Astrocyte (in vitro differentiated cells and primary cell): ENCODE results near the gene PPIP5K1. TPM values are rescaled to one million over a fixed set of nuclear protein-coding genes. Genes with fewer than 3 reads are reported as not detected.

Experiments used
- DNase-seq: peaks from one replicate; pipeline ENCODE4 v3.0.0-alpha.2; 2010; ENCODE audit warnings: low read depth
- FAIRE-seq: peaks from 2 replicates; lab custom pipeline; 2011; peaks lifted over from hg19 to GRCh38; lab: Jason Lieb, UNC
- H2AFZ ChIP-seq: 2 replicates; pipeline ENCODE4 v1.6.0; 2012; ENCODE audit warnings: low read depth, low read length, inconsistent platforms
- H3K27ac ChIP-seq: 2 replicates; pipeline ENCODE4 v1.5.1; 2011; ENCODE audit warnings: low read depth, low read length, inconsistent platforms
- H3K27me3 ChIP-seq: 2 replicates; pipeline ENCODE4 v1.6.0; 2011; ENCODE audit warnings: low read length, inconsistent platforms; ENCODE audit not compliant: insufficient read depth
- H3K36me3 ChIP-seq: 2 replicates; pipeline ENCODE4 v1.5.1; 2011; ENCODE audit warnings: low read length, inconsistent platforms; ENCODE audit not compliant: insufficient read depth
- H3K4me1 ChIP-seq: 2 replicates; pipeline ENCODE4 v1.5.1; 2011; ENCODE audit warnings: low read length, inconsistent platforms; ENCODE audit not compliant: insufficient read depth
- H3K4me2 ChIP-seq: 2 replicates; pipeline ENCODE4 v1.6.0; 2012; ENCODE audit warnings: low read length, inconsistent platforms
- H3K4me3 ChIP-seq: 2 replicates; pipeline ENCODE4 v1.5.1; 2011; ENCODE audit warnings: low read depth, mild to moderate bottlenecking, low read length, inconsistent platforms; ENCODE audit not compliant: insufficient read depth
- H3K79me2 ChIP-seq: 2 replicates; pipeline ENCODE4 v1.6.0; 2012; ENCODE audit warnings: mild to moderate bottlenecking, low read length, inconsistent platforms; ENCODE audit not compliant: insufficient read depth
- H3K9ac ChIP-seq: 2 replicates; pipeline ENCODE4 v1.6.0; 2012; ENCODE audit warnings: mild to moderate bottlenecking, low read length, inconsistent platforms
- H3K9me3 ChIP-seq: 2 replicates; pipeline ENCODE4 v1.5.1; 2012; ENCODE audit warnings: low read depth, mild to moderate bottlenecking, low read length, inconsistent platforms; ENCODE audit not compliant: insufficient read depth
- H4K20me1 ChIP-seq: 2 replicates; pipeline ENCODE4 v1.6.0; 2012; ENCODE audit warnings: low read length, inconsistent platforms; ENCODE audit not compliant: insufficient read depth
- H3K27ac Mint-ChIP-seq: one replicate; pipeline ENCODE4 v1.8.0; 2021; ENCODE audit warnings: mild to moderate bottlenecking, mixed read lengths; ENCODE audit not compliant: unreplicated experiment
- H3K27me3 Mint-ChIP-seq: one replicate; pipeline ENCODE4 v1.8.0; 2021; ENCODE audit warnings: low read depth, mixed read lengths; ENCODE audit not compliant: unreplicated experiment
- H3K36me3 Mint-ChIP-seq: one replicate; pipeline ENCODE4 v1.8.0; 2021; ENCODE audit warnings: low read depth, mixed read lengths; ENCODE audit not compliant: unreplicated experiment
- H3K4me1 Mint-ChIP-seq: one replicate; pipeline ENCODE4 v1.8.0; 2021; ENCODE audit warnings: low read depth, mixed read lengths; ENCODE audit not compliant: unreplicated experiment
- H3K4me3 Mint-ChIP-seq: one replicate; pipeline ENCODE4 v1.8.0; 2021; ENCODE audit warnings: mild to moderate bottlenecking, moderate library complexity, mixed read lengths; ENCODE audit not compliant: unreplicated experiment
- H3K9me3 Mint-ChIP-seq: one replicate; pipeline ENCODE4 v1.8.0; 2021; ENCODE audit warnings: mild to moderate bottlenecking, mixed read lengths; ENCODE audit not compliant: unreplicated experiment
- EZH2 ChIP-seq: IDR thresholded peaks from 2 replicates; pipeline ENCODE4 v1.6.1; 2012; ENCODE audit warnings: mild to moderate bottlenecking, low read length, inconsistent platforms; ENCODE audit not compliant: insufficient read depth
- total RNA-seq: library from RNA; stranded (reverse); gene quantifications from 2 replicates; pipeline ENCODE4 v1.2.1, GENCODE V29; 2021
- TF ChIP-seq, protein P1 (sequence below): IDR thresholded peaks from 2 replicates; pipeline ENCODE4 v1.5.1; 2011; ENCODE audit warnings: low read depth, mild to moderate bottlenecking, inconsistent platforms, low read length, moderate library complexity; ENCODE audit not compliant: insufficient read depth

Gene PPIP5K1
- total RNA-seq, 1 donor from 2014 or later, result 21.4 TPM

DNA sequence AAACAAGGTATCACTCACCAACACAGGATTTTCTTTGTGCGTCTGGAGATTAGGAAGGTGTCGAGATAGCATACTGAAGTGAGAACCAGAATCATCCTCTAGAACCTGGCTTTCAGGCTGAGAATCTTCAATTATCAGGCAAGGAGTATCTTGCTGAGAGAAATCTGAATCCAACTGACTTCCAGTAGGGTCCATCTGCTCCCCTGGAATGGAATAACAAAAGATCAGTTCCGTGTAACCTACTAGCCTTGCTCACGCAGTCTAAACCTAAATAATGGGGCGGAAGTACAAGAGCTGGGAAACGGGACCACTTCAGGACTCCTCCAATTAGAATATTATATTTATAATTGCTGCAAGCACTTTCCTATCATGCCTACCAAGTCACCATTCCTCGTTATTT is 97.7 kb downstream of the PPIP5K1 start:
- TF ChIP-seq, protein P1, sequence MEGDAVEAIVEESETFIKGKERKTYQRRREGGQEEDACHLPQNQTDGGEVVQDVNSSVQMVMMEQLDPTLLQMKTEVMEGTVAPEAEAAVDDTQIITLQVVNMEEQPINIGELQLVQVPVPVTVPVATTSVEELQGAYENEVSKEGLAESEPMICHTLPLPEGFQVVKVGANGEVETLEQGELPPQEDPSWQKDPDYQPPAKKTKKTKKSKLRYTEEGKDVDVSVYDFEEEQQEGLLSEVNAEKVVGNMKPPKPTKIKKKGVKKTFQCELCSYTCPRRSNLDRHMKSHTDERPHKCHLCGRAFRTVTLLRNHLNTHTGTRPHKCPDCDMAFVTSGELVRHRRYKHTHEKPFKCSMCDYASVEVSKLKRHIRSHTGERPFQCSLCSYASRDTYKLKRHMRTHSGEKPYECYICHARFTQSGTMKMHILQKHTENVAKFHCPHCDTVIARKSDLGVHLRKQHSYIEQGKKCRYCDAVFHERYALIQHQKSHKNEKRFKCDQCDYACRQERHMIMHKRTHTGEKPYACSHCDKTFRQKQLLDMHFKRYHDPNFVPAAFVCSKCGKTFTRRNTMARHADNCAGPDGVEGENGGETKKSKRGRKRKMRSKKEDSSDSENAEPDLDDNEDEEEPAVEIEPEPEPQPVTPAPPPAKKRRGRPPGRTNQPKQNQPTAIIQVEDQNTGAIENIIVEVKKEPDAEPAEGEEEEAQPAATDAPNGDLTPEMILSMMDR, result no peak
- no peak for TF ChIP-seq EZH2

DNA sequence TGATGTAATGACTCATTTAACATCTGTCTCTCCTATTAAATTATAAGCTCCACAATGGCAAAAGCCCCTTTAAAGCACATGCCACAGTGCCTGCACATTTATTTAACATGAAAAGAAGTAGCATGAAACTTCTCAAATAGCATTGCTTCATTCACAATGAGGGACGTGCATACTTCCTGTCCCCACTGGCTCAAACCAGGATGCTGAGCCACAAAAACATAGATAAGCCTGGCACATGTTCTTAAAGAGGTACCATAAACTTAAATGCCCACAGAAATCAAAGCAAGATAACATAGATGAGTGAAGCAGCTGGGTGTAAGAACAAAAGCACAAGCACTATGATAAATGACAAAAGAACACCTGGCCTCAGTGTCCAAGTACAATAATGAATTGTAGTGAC is 100.8 kb downstream of the PPIP5K1 start:
- no peak overlapping the region for H3K27ac Mint-ChIP-seq
- Histone ChIP-seq H3K4me1 (peaks cover 5% of the 10 kb centered on the region), H3K27ac (no peak overlapping the region), H3K9ac (no peak overlapping the region), H2AFZ (no peak overlapping the region), H3K79me2 (peaks cover 22% of the 10 kb centered on the region), H3K4me2 (no peak overlapping the region), H4K20me1 (peaks cover 40% of the 10 kb centered on the region), H3K9me3 (no peaks in the 10 kb centered on the region), H3K4me3 (no peak overlapping the region), H3K36me3 (peaks cover 3% of the 10 kb centered on the region), H3K27me3 (no peaks in the 10 kb centered on the region)
- peaks cover 10% of the 10 kb centered on the region for H3K4me1 Mint-ChIP-seq
- no peak for TF ChIP-seq EZH2
- TF ChIP-seq, protein P1, result no peak
- FAIRE-seq, result no peak
- no peaks in the 10 kb centered on the region for H3K9me3 Mint-ChIP-seq
- H3K4me3 Mint-ChIP-seq, result no peak overlapping the region
- no peaks in the 10 kb centered on the region for H3K27me3 Mint-ChIP-seq
- H3K36me3 Mint-ChIP-seq, result peaks cover 10% of the 10 kb centered on the region
- no peak for DNase-seq

More for the DNA sequence above, 97.7 kb downstream of the PPIP5K1 start:
- Histone ChIP-seq H3K9ac (peak overlapping the region; percentile 95), H3K4me3 (peak overlapping the region; percentile 86), H3K79me2 (peaks cover 16% of the 10 kb centered on the region), H3K9me3 (no peaks in the 10 kb centered on the region), H3K27me3 (no peaks in the 10 kb centered on the region), H3K36me3 (peaks cover 3% of the 10 kb centered on the region), H3K4me1 (peaks cover 5% of the 10 kb centered on the region), H3K4me2 (peak overlapping the region; percentile 94), H2AFZ (peak overlapping the region; percentile 97), H4K20me1 (peaks cover 24% of the 10 kb centered on the region), H3K27ac (peak overlapping the region; percentile 92)
- H3K36me3 Mint-ChIP-seq, result peaks cover 8% of the 10 kb centered on the region
- H3K4me3 Mint-ChIP-seq, result peak overlapping the region; percentile 98
- H3K27ac Mint-ChIP-seq, result peak overlapping the region; percentile 95
- H3K27me3 Mint-ChIP-seq, result no peaks in the 10 kb centered on the region
- DNase-seq (no peak), FAIRE-seq (no peak)
- peaks cover 6% of the 10 kb centered on the region for H3K4me1 Mint-ChIP-seq
- no peaks in the 10 kb centered on the region for H3K9me3 Mint-ChIP-seq

DNA sequence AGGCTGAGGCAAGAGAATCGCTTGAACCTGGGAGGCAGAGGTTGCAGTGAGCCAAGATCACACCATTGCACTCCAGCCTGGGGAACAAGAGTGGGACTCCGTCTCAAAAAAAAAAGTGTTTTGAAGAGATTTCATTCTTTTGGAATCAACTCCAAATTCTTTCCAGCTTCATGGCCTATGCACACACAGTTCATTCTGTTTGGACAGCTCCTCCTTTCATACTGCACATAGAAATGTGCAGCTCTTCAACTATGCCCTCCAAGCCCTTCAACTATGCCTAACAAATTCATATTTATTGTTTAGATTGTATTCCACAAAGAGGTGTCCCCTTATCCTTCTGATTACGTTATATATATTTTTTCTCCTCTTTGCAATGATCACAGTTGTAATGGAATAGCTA is 101.2 kb downstream of the PPIP5K1 start:
- H3K79me2 ChIP-seq, result peaks cover 22% of the 10 kb centered on the region
- peaks cover 3% of the 10 kb centered on the region for H3K36me3 ChIP-seq
- Mint-ChIP-seq H3K36me3 (peaks cover 10% of the 10 kb centered on the region), H3K4me1 (peaks cover 14% of the 10 kb centered on the region), H3K4me3 (no peak overlapping the region), H3K27ac (no peak overlapping the region), H3K27me3 (no peaks in the 10 kb centered on the region), H3K9me3 (no peaks in the 10 kb centered on the region)
- H3K27ac ChIP-seq, result no peak overlapping the region
- no peak overlapping the region for H2AFZ ChIP-seq
- peaks cover 5% of the 10 kb centered on the region for H3K4me1 ChIP-seq
- H3K9ac ChIP-seq, result no peak overlapping the region
- FAIRE-seq (no peak), DNase-seq (no peak)
- peaks cover 44% of the 10 kb centered on the region for H4K20me1 ChIP-seq
- H3K27me3 ChIP-seq, result no peaks in the 10 kb centered on the region
- H3K4me3 ChIP-seq, result no peak overlapping the region
- H3K4me2 ChIP-seq, result no peak overlapping the region
- no peaks in the 10 kb centered on the region for H3K9me3 ChIP-seq
- no peak for TF ChIP-seq EZH2
- TF ChIP-seq, protein P1, result no peak
